PC-3 (cell line): ENCODE data around the gene ACOXL. TPM values are rescaled to one million over a fixed set of nuclear protein-coding genes. Genes with fewer than 3 reads are reported as not detected.

Experiments
- ATAC-seq: fragments of 200-7000 bp; cut with Tn5 transposase; 2 replicates; pipeline ENCODE4 v1.9.1; 2020; ENCODE audit warnings: mild to moderate bottlenecking, moderate library complexity
- BruUV-seq: library from RNA; stranded (reverse); fragments of 400-500 nt; replicated peaks from 2 replicates; lab custom pipeline; 2021; lab: Mats Ljungman, UMichigan
- CTCF ChIA-PET: fragments of 300-600 bp; sonication (Branson Sonifier 250); formaldehyde crosslinking; loops from one replicate; lab custom pipeline; 2022; ENCODE audit warnings: antibody characterized with exemption; lab: Charles Lee
- POLR2A ChIA-PET: fragments of 300-600 bp; sonication (Branson Sonifier 250); formaldehyde crosslinking; loops from one replicate; lab custom pipeline; 2022; ENCODE audit warnings: antibody characterized with exemption; ENCODE audit not compliant: unreplicated experiment; lab: Charles Lee
- DNase-seq: peaks from one replicate; pipeline ENCODE4 v3.0.0-alpha.2; 2015
- H2AFZ ChIP-seq: fragments of 300-600 bp; sonication (generic); 2 replicates; pipeline ENCODE4 v1.6.0; 2016; ENCODE audit warnings: antibody characterized with exemption, low read length
- H3F3A ChIP-seq: fragments of 300-600 bp; sonication (generic); one replicate; pipeline ENCODE4 v1.6.0; 2017; ENCODE audit warnings: antibody characterized with exemption, low read length, control low read depth, mild to moderate bottlenecking; ENCODE audit not compliant: unreplicated experiment
- H3K27ac ChIP-seq: fragments of 300-600 bp; sonication (generic); 2 replicates; pipeline ENCODE4 v1.5.1; 2016; ENCODE audit warnings: mild to moderate bottlenecking, low read length
- H3K27me3 ChIP-seq: fragments of 300-600 bp; sonication (generic); 2 replicates; pipeline ENCODE4 v1.6.1; 2016; ENCODE audit warnings: low read length, mixed read lengths
- H3K36me3 ChIP-seq: fragments of 300-600 bp; sonication (generic); 2 replicates; pipeline ENCODE4 v1.6.1; 2016; ENCODE audit warnings: low read depth, mixed run types, low read length, mixed read lengths
- H3K4me1 ChIP-seq: fragments of 300-600 bp; sonication (generic); 2 replicates; pipeline ENCODE4 v1.5.1; 2016; ENCODE audit warnings: low read length; ENCODE audit not compliant: insufficient read depth
- H3K4me2 ChIP-seq: fragments of 300-600 bp; sonication (generic); 2 replicates; pipeline ENCODE4 v1.6.0; 2016; ENCODE audit warnings: low read length
- H3K4me3 ChIP-seq: fragments of 300-600 bp; sonication (generic); 2 replicates; pipeline ENCODE4 v1.5.1; 2016; ENCODE audit warnings: mild to moderate bottlenecking, low read length, mixed read lengths
- H3K79me2 ChIP-seq: fragments of 300-600 bp; sonication (generic); 2 replicates; pipeline ENCODE4 v1.6.1; 2017; ENCODE audit warnings: low read length, mixed read lengths
- H3K9ac ChIP-seq: fragments of 300-600 bp; sonication (generic); 2 replicates; pipeline ENCODE4 v1.6.0; 2016; ENCODE audit warnings: mild to moderate bottlenecking, low read length
- H3K9me2 ChIP-seq: fragments of 300-600 bp; sonication (generic); replicated peaks from 2 replicates; pipeline ENCODE4 v1.6.1; 2016; ENCODE audit warnings: mixed run types, low read length, mixed read lengths
- H3K9me3 ChIP-seq: fragments of 300-600 bp; sonication (generic); 2 replicates; pipeline ENCODE4 v1.6.1; 2016; ENCODE audit warnings: low read length, mixed read lengths
- H4K20me1 ChIP-seq: fragments of 300-600 bp; sonication (generic); 2 replicates; pipeline ENCODE4 v1.6.1; 2016; ENCODE audit warnings: low read length, mixed read lengths
- EZH2 ChIP-seq: fragments of 300-600 bp; sonication (generic); IDR thresholded peaks from one replicate; pipeline ENCODE4 v1.6.1; 2017; ENCODE audit warnings: antibody characterized with exemption, mild to moderate bottlenecking, low read length; ENCODE audit not compliant: unreplicated experiment
- EZH2phosphoT487 ChIP-seq: fragments of 300-600 bp; sonication (generic); IDR thresholded peaks from 2 replicates; pipeline ENCODE4 v1.6.1; 2018; ENCODE audit warnings: mild to moderate bottlenecking, antibody characterized with exemption, low read length, borderline replicate concordance
- intact Hi-C: fragments of 100-400 bp; cut with micrococcal nuclease; formaldehyde crosslinking; loops from 2 replicates; pipeline ENCODE4 v1.9.0; 2023
- total RNA-seq: library from RNA; depleted of rRNA; stranded (reverse); fragments of >200 nt; gene quantifications from 2 replicates; pipeline ENCODE4 v1.2.3, GENCODE V29; 2014
- TF ChIP-seq, protein P1 (sequence below): fragments of 300-600 bp; sonication (generic); conservative IDR thresholded peaks from 2 replicates; pipeline ENCODE4 v1.5.1; 2017; ENCODE audit warnings: antibody characterized with exemption, low read depth, mild to moderate bottlenecking, low read length

ACOXL gene
- total RNA-seq, 1 experiment from 2014 or later = 16.3 TPM

- intact Hi-C loops = no loop called here
- no peaks in the 10 kb centered on the region for H3K9me3 ChIP-seq
- no peak for ATAC-seq
These were observed 313.5 kb downstream of the ACOXL start for GRCh38 chr2:111045771-111046444.

DNA sequence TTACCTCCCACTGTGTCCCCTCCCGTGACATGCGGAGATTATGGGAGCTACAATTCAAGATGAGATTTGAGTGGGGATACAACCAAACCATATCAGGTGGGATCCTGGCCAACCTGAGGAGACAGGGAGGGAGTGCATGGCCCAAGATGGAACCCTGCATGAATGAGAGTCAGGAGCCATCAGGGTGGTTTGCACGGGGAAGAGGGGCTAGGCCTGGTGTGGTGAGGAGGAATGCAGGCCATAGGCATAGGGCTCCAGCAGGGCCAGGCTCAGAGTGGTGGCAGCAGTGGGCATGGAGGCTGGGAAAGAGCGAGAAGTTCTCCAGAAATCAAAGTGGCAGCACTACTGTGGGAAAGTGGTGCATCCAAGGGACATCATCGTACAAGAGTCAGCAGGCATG is 314.3 kb downstream of the ACOXL start:
- no peaks in the 10 kb centered on the region for H3F3A ChIP-seq
- no TSS peak for BruUV-seq
- H2AFZ ChIP-seq = no peak overlapping the region
- H3K4me3 ChIP-seq = no peak overlapping the region
- H4K20me1 ChIP-seq = no peaks in the 10 kb centered on the region
- H3K4me1 ChIP-seq = no peaks in the 10 kb centered on the region
- intact Hi-C loops = no loop called here
- no peak for DNase-seq
- H3K27ac ChIP-seq = no peak overlapping the region
- H3K9me3 ChIP-seq = no peaks in the 10 kb centered on the region
- TF ChIP-seq EZH2 (no peak), EZH2phosphoT487 (no peak)
- TF ChIP-seq, protein P1, sequence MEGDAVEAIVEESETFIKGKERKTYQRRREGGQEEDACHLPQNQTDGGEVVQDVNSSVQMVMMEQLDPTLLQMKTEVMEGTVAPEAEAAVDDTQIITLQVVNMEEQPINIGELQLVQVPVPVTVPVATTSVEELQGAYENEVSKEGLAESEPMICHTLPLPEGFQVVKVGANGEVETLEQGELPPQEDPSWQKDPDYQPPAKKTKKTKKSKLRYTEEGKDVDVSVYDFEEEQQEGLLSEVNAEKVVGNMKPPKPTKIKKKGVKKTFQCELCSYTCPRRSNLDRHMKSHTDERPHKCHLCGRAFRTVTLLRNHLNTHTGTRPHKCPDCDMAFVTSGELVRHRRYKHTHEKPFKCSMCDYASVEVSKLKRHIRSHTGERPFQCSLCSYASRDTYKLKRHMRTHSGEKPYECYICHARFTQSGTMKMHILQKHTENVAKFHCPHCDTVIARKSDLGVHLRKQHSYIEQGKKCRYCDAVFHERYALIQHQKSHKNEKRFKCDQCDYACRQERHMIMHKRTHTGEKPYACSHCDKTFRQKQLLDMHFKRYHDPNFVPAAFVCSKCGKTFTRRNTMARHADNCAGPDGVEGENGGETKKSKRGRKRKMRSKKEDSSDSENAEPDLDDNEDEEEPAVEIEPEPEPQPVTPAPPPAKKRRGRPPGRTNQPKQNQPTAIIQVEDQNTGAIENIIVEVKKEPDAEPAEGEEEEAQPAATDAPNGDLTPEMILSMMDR = no peak
- no peak for ATAC-seq
- POLR2A ChIA-PET = no interaction called here
- no peak overlapping the region for H3K9ac ChIP-seq
- no peaks in the 10 kb centered on the region for H3K79me2 ChIP-seq
- no peaks in the 10 kb centered on the region for H3K36me3 ChIP-seq
- H3K9me2 ChIP-seq = no peaks in the 10 kb centered on the region
- CTCF ChIA-PET = no interaction called here
- H3K4me2 ChIP-seq = no peak overlapping the region
- H3K27me3 ChIP-seq = no peaks in the 10 kb centered on the region

More at GRCh38 chr2:111045771-111046444, 313.5 kb downstream of the ACOXL start:
- no peak overlapping the region for H3K4me2 ChIP-seq
- CTCF ChIA-PET = no interaction called here
- H2AFZ ChIP-seq = no peak overlapping the region
- no peaks in the 10 kb centered on the region for H3K36me3 ChIP-seq
- no TSS peak for BruUV-seq
- no peak for TF ChIP-seq EZH2
- TF ChIP-seq, protein P1 = no peak
- no peak for TF ChIP-seq EZH2phosphoT487
- no peak for DNase-seq
- no peaks in the 10 kb centered on the region for H3K4me1 ChIP-seq
- H3K79me2 ChIP-seq = no peaks in the 10 kb centered on the region
- H3K27me3 ChIP-seq = no peaks in the 10 kb centered on the region
- POLR2A ChIA-PET = no interaction called here
- no peak overlapping the region for H3K4me3 ChIP-seq
- no peaks in the 10 kb centered on the region for H3K9me2 ChIP-seq
- H3F3A ChIP-seq = no peaks in the 10 kb centered on the region
- no peaks in the 10 kb centered on the region for H4K20me1 ChIP-seq
- no peak overlapping the region for H3K27ac ChIP-seq
- no peak overlapping the region for H3K9ac ChIP-seq
